H1 (cell line): ENCODE data around the gene MMEL1. TPM values are rescaled to one million over a fixed set of nuclear protein-coding genes. Genes with fewer than 3 reads are reported as not detected.

Source experiments
- CTCF ChIA-PET: fragments of 300-600 bp; sonication (Branson Sonifier 250); formaldehyde crosslinking; loops from one replicate; lab custom pipeline; 2021; ENCODE audit not compliant: partially characterized antibody; lab: Charles Lee
- POLR2A ChIA-PET: fragments of 300-600 bp; sonication (Branson Sonifier 250); formaldehyde crosslinking; loops from one replicate; lab custom pipeline; 2021; ENCODE audit warnings: inconsistent platforms; ENCODE audit not compliant: partially characterized antibody; lab: Charles Lee
- DNase-seq, 2 experiments: peaks; one replicate each; pipeline versions ENCODE4 v3.0.0 to v3.0.0-alpha.2; 2010 to 2022; ENCODE audit warnings: low spot score in 2 of 2, low read depth in 1 of 2, mixed read lengths in 1 of 2
- FAIRE-seq: peaks from 2 replicates; lab custom pipeline; 2011; peaks lifted over from hg19 to GRCh38; lab: Jason Lieb, UNC
- H2AFZ ChIP-seq: 2 replicates; pipeline ENCODE4 v1.8.1; 2012; ENCODE audit warnings: low read length, inconsistent platforms
- H2AK5ac ChIP-seq: 2 replicates; pipeline ENCODE4 v1.6.1; 2013; ENCODE audit warnings: low read depth, low read length
- H2BK120ac ChIP-seq: replicated peaks from 2 replicates; pipeline ENCODE3; 2013; ENCODE audit warnings: low read depth, low read length, inconsistent platforms
- H2BK12ac ChIP-seq: 2 replicates; pipeline ENCODE4 v1.6.1; 2013; ENCODE audit warnings: low read depth, low read length
- H2BK15ac ChIP-seq: 2 replicates; pipeline ENCODE4 v1.6.1; 2013; ENCODE audit warnings: low read length
- H2BK20ac ChIP-seq: 2 replicates; pipeline ENCODE4 v1.6.1; 2013; ENCODE audit warnings: low read length
- H2BK5ac ChIP-seq: 2 replicates; pipeline ENCODE4 v1.6.1; 2013; ENCODE audit warnings: low read depth, low read length
- H3K14ac ChIP-seq: 2 replicates; pipeline ENCODE4 v1.6.1; 2013; ENCODE audit warnings: inconsistent platforms; ENCODE audit not compliant: insufficient read length
- H3K18ac ChIP-seq: 2 replicates; pipeline ENCODE4 v1.6.1; 2013; ENCODE audit warnings: low read length; ENCODE audit errors: extremely low read depth
- H3K23ac ChIP-seq: 2 replicates; pipeline ENCODE4 v1.6.1; 2013; ENCODE audit warnings: inconsistent platforms; ENCODE audit not compliant: insufficient read length
- H3K23me2 ChIP-seq: 2 replicates; pipeline ENCODE4 v1.6.1; 2013; ENCODE audit warnings: low read depth, low read length
- H3K27ac ChIP-seq: 2 replicates; pipeline ENCODE4 v1.6.1; 2011; ENCODE audit warnings: low read depth, low read length, inconsistent platforms
- H3K27me3 ChIP-seq, 4 experiments: replicated peaks in 1 of 4; 1 replicate in 1 of 4; 2 replicates in 3 of 4; pipeline versions ENCODE4 v1.6.1 to v1.8.1; 2011 to 2013; ENCODE audit warnings: low read length in 3 of 4, mild to moderate bottlenecking in 3 of 4, inconsistent platforms in 2 of 4, mixed read lengths in 2 of 4, moderate library complexity in 1 of 4; ENCODE audit not compliant: control insufficient read depth in 3 of 4, insufficient read depth in 3 of 4; ENCODE audit errors: extremely low read depth in 1 of 4
- H3K36me3 ChIP-seq, 4 experiments: 2 replicates each; pipeline versions ENCODE4 v1.6.1 to v1.8.1; 2011 to 2013; ENCODE audit warnings: mild to moderate bottlenecking in 4 of 4, low read length in 3 of 4, moderate library complexity in 2 of 4, control low read depth in 1 of 4, inconsistent platforms in 1 of 4; ENCODE audit not compliant: insufficient read depth in 4 of 4, control insufficient read depth in 2 of 4
- H3K4ac ChIP-seq: replicated peaks from 2 replicates; pipeline ENCODE3; 2013; ENCODE audit warnings: low read length, low read depth, mixed read lengths, inconsistent platforms; ENCODE audit not compliant: insufficient read length
- H3K4me1 ChIP-seq, 4 experiments: replicated peaks in 1 of 4; 1 replicate in 1 of 4; 2 replicates in 3 of 4; pipeline versions ENCODE4 v1.6.1 to v1.8.1; 2011 to 2013; ENCODE audit warnings: low read length in 3 of 4, inconsistent platforms in 2 of 4, mixed read lengths in 1 of 4; ENCODE audit not compliant: insufficient read depth in 4 of 4, control insufficient read depth in 3 of 4
- H3K4me2 ChIP-seq, 2 experiments: 2 replicates each; pipeline versions ENCODE4 v1.6.1 to v1.8.1; 2011 to 2013; ENCODE audit warnings: low read depth in 2 of 2, low read length in 2 of 2, control low read depth in 1 of 2, inconsistent platforms in 1 of 2, mild to moderate bottlenecking in 1 of 2; ENCODE audit not compliant: insufficient read depth in 1 of 2
- H3K4me3 ChIP-seq, 4 experiments: fragments of 200-600, 300-600 bp in 1 of 4; sonication (generic), shearing (Covaris generic), sonication (Bioruptor Twin) in 1 of 4; 2 replicates each; pipeline versions ENCODE4 v1.5.1 to v1.8.1; 2011 to 2016; ENCODE audit warnings: low read length in 4 of 4, low read depth in 3 of 4, control low read depth in 2 of 4, inconsistent platforms in 2 of 4, mild to moderate bottlenecking in 2 of 4, mixed read lengths in 1 of 4, moderate library complexity in 1 of 4; ENCODE audit not compliant: insufficient read depth in 2 of 4; ENCODE audit errors: extremely low read depth in 1 of 4
- H3K56ac ChIP-seq: replicated peaks from 2 replicates; pipeline ENCODE3; 2013; ENCODE audit warnings: low read depth, mild to moderate bottlenecking, mixed read lengths, low read length, inconsistent platforms; ENCODE audit not compliant: insufficient read length
- H3K79me1 ChIP-seq: 2 replicates; pipeline ENCODE4 v1.6.1; 2013; ENCODE audit warnings: low read depth, low read length, control low read depth
- H3K79me2 ChIP-seq, 2 experiments: 2 replicates each; pipeline versions ENCODE4 v1.6.1 to v1.8.1; 2012 to 2013; ENCODE audit warnings: low read length in 2 of 2, mild to moderate bottlenecking in 2 of 2, inconsistent platforms in 1 of 2; ENCODE audit not compliant: insufficient read depth in 2 of 2, control insufficient read depth in 1 of 2
- H3K9ac ChIP-seq, 4 experiments: replicated peaks in 1 of 4; 1 replicate in 1 of 4; 2 replicates in 3 of 4; pipeline versions ENCODE4 v1.6.1 to v1.8.1; 2011 to 2013; ENCODE audit warnings: low read depth in 3 of 4, low read length in 3 of 4, control low read depth in 2 of 4, mild to moderate bottlenecking in 2 of 4, moderate library complexity in 2 of 4, inconsistent platforms in 1 of 4; ENCODE audit errors: extremely low read depth in 1 of 4
- H3K9me3 ChIP-seq, 2 experiments: 2 replicates each; pipeline versions ENCODE4 v1.6.1 to v1.8.1; 2012 to 2013; ENCODE audit warnings: mild to moderate bottlenecking in 2 of 2, moderate library complexity in 2 of 2, control low read depth in 1 of 2, inconsistent platforms in 1 of 2, low read depth in 1 of 2, low read length in 1 of 2, mixed read lengths in 1 of 2; ENCODE audit not compliant: insufficient read depth in 2 of 2
- H4K20me1 ChIP-seq, 2 experiments: replicated peaks in 1 of 2; 2 replicates each; pipeline versions ENCODE3 to v1.8.1; 2011 to 2013; ENCODE audit warnings: inconsistent platforms in 2 of 2, low read length in 2 of 2, mild to moderate bottlenecking in 1 of 2; ENCODE audit not compliant: insufficient read depth in 2 of 2, control insufficient read depth in 1 of 2
- H4K5ac ChIP-seq: 2 replicates; pipeline ENCODE4 v1.6.1; 2013; ENCODE audit warnings: low read length, low read depth, mixed read lengths, inconsistent platforms; ENCODE audit not compliant: insufficient read length
- H4K8ac ChIP-seq: 2 replicates; pipeline ENCODE4 v1.8.0; 2013; ENCODE audit warnings: mild to moderate bottlenecking, moderate library complexity, low read length, inconsistent platforms; ENCODE audit not compliant: insufficient read depth; ENCODE audit errors: extremely low read depth
- H4K91ac ChIP-seq: replicated peaks from 2 replicates; pipeline ENCODE3; 2013; ENCODE audit warnings: low read length, mixed read lengths, inconsistent platforms; ENCODE audit not compliant: insufficient read length
- MAFK ChIP-seq: IDR thresholded peaks from 2 replicates; pipeline ENCODE4 v1.6.1; 2012; ENCODE audit warnings: low read depth, mild to moderate bottlenecking, improper control_type of control experiment, low read length
- MAX ChIP-seq: IDR thresholded peaks from 2 replicates; pipeline ENCODE4 v1.6.1; 2012; ENCODE audit warnings: inconsistent platforms
- SIRT6 ChIP-seq: IDR thresholded peaks from one replicate; pipeline ENCODE4 v1.7.1; 2012; ENCODE audit warnings: low read length, inconsistent platforms
- WGBS, 2 experiments: shearing (Covaris generic) in 1 of 2; methylation state at CpG; one replicate each; pipeline versions ENCODE4 v1.1.6 to v1.1.7; 2013 to 2015; ENCODE audit warnings: low lambda C conversion rate in 2 of 2, mixed read lengths in 2 of 2, inconsistent platforms in 1 of 2, low coverage in 1 of 2, missing lambda C conversion rate in 1 of 2; ENCODE audit not compliant: insufficient replicate concordance in 2 of 2, insufficient coverage in 1 of 2, insufficient read length in 1 of 2; ENCODE audit errors: extremely low coverage in 1 of 2, missing lambda C conversion rate in 1 of 2; 5-methylcytosine and 5-hydroxymethylcytosine counted together
- long read RNA-seq, 2 experiments: library from RNA in 1 of 2; library from capped mRNA in 1 of 2; stranded (forward); transcript quantifications; one replicate each; pipeline ENCODE4 v2.0.0, GENCODE V29; 2021; ENCODE audit warnings: inconsistent platforms in 1 of 2
- polyA minus RNA-seq, 3 experiments: library from RNA; depleted of rRNA, polyadenylated mRNA; stranded (reverse); fragments of >200 nt; gene quantifications; 1 replicate in 2 of 3; 2 replicates in 1 of 3; pipeline ENCODE4 v1.2.3, GENCODE V29; 2011
- polyA plus RNA-seq, 7 experiments: library from polyadenylated mRNA; depleted of rRNA in 3 of 7; stranded (reverse) in 5 of 7; unstranded in 2 of 7; fragments of >200 nt in 5 of 7; fragments of 200-250 nt in 2 of 7; gene quantifications; 1 replicate in 5 of 7; 2 replicates in 1 of 7; 4 replicates in 1 of 7; pipeline versions ENCODE4 v1.2.1 to v1.2.3, GENCODE V29; 2011 to 2013; ENCODE audit warnings: missing spikeins in 2 of 7, mixed read lengths in 2 of 7
- total RNA-seq: library from RNA; stranded (reverse); fragmentation: NEBNext Ultra II Directional; extraction: Animal tissue kit (Norgen Biotek cat#: 25700); gene quantifications from 2 replicates; pipeline ENCODE4 v1.2.1, GENCODE V29; 2021

The MMEL1 gene
- 0.91 TPM in 1 of 2 replicates, not detected in the other for total RNA-seq
- polyA plus RNA-seq (2011; rRNA removed), result 1.7 and 4.0 TPM in 2 replicates
- 2.4 TPM for polyA plus RNA-seq (2011; cell fraction: cytosol; rRNA removed)
- polyA plus RNA-seq (2011; cell fraction: nucleus; rRNA removed), result 9.8 TPM
- 0.18 to 1.4 TPM (median 1.2 TPM) in 4 replicates for polyA plus RNA-seq (2012, experiment 1 of 2)
- 1.3 TPM for polyA plus RNA-seq (2012, experiment 2 of 2)
- polyA plus RNA-seq (2013, experiment 1 of 2), result 1.2 TPM
- polyA plus RNA-seq (2013, experiment 2 of 2), result 1.0 TPM
- 0.47 and 0.54 TPM in 2 replicates for polyA minus RNA-seq (2011; rRNA and poly(A)+ RNA removed)
- polyA minus RNA-seq (2011; cell fraction: cytosol; rRNA and poly(A)+ RNA removed), result not detected
- 0.70 TPM for polyA minus RNA-seq (2011; cell fraction: nucleus; rRNA and poly(A)+ RNA removed)
- long read RNA-seq, experiment 1, result 0 reads
- long read RNA-seq, experiment 2, result 0 reads

GRCh38 chr1:2632561-2633361 lies at the start of gene MMEL1:
Gene MMEL1, minus strand, starts transcription at chr1:2633016. Its CDS starts 3,532 bp downstream, at chr1:2629484.
- no peak within 1 kb of the TSS for H4K5ac ChIP-seq
- H2BK15ac ChIP-seq, result no peak within 1 kb of the TSS
- H2BK120ac ChIP-seq, result peak within 1 kb of the TSS; percentile 66
- H3K4me1 ChIP-seq, result peaks cover 3 to 32% (median 21%) of the 10 kb centered on the region in 4 experiments
- H3K14ac ChIP-seq, result no peak within 1 kb of the TSS
- H3K36me3 ChIP-seq, result no peaks in the 10 kb centered on the region
- H3K27me3 ChIP-seq, result peaks cover 22 to 38% (median 28%) of the 10 kb centered on the region in 4 experiments
- H4K91ac ChIP-seq, result peak within 1 kb of the TSS; percentile 77
- no peak within 1 kb of the TSS; the same call in 1 of the 2 replicates for H2AK5ac ChIP-seq
- ChIA-PET CTCF (interaction anchor here (1.2 kb wide), 1 partner anchor 72 kb away, joined by 3 read pairs; no protein-coding TSS in a partner anchor), POLR2A (no interaction called here)
- peak within 1 kb of the TSS; percentile 32; the same call in 1 of the 2 replicates for H2BK20ac ChIP-seq
- H3K79me1 ChIP-seq, result no peaks in the 10 kb centered on the region
- no peak for TF ChIP-seq MAFK
- TF ChIP-seq SIRT6, result no peak
- TF ChIP-seq MAX, result 0 out of 2 replicates have a peak, but pooled peaks have one; percentile 26
- no peak within 1 kb of the TSS for H3K4ac ChIP-seq
- 71% methylated on average over 13 of the region's 16 CpGs; no CpG with 5 or more reads in 1 of the 2 experiments for WGBS, 2 experiments
- H3K23me2 ChIP-seq, result peaks cover 6% of the 10 kb centered on the region
- FAIRE-seq, result no peak
- peak within 1 kb of the TSS; percentile 10; the same call in 1 of the 2 replicates for H2BK5ac ChIP-seq
- peak within 1 kb of the TSS; percentile 68 for H3K18ac ChIP-seq
- peak within 1 kb of the TSS; percentile 91 for H4K8ac ChIP-seq
- no peak within 1 kb of the TSS; the same call in 1 of the 2 replicates for H3K27ac ChIP-seq
- H3K56ac ChIP-seq, result no peak within 1 kb of the TSS
- H3K4me2 ChIP-seq, result peak within 1 kb of the TSS; percentile 7 to 25; a peak in 2 of 4 replicates
- no peak within 1 kb of the TSS for H3K4me3 ChIP-seq
- H3K79me2 ChIP-seq, result no peaks in the 10 kb centered on the region
- H3K23ac ChIP-seq, result no peak within 1 kb of the TSS
- peak within 1 kb of the TSS; percentile 60; the same call in 1 of the 2 replicates for H2BK12ac ChIP-seq
- H2AFZ ChIP-seq, result 0 out of 2 replicates have a peak within 1 kb of the TSS, but pooled peaks have one; percentile 2
- no peak for DNase-seq
- H3K9ac ChIP-seq, result no peak within 1 kb of the TSS
- peaks cover 0 to 11% of the 10 kb centered on the region in 2 experiments for H4K20me1 ChIP-seq
- peaks cover 0 to 4% of the 10 kb centered on the region in 2 experiments; a peak in 1 of 4 replicates for H3K9me3 ChIP-seq
